Caco-2 (cell line): ENCODE data around the gene BDH1. TPM values are rescaled to one million over a fixed set of nuclear protein-coding genes. Genes with fewer than 3 reads are reported as not detected.

ENCODE experiments used
- BruUV-seq: library from RNA; stranded (reverse); fragments of 400-500 nt; replicated peaks from 2 replicates; lab custom pipeline; 2021; lab: Mats Ljungman, UMichigan
- CTCF ChIA-PET: fragments of 300-600 bp; sonication (Branson Sonifier 250); formaldehyde crosslinking; loops from one replicate; lab custom pipeline; 2022; ENCODE audit warnings: antibody characterized with exemption; lab: Charles Lee
- POLR2A ChIA-PET: fragments of 300-600 bp; sonication (Branson Sonifier 250); formaldehyde crosslinking; loops from one replicate; lab custom pipeline; 2022; ENCODE audit warnings: antibody characterized with exemption; lab: Charles Lee
- DNase-seq, 2 experiments: peaks; one replicate each; pipeline versions ENCODE4 v3.0.0 to v3.0.0-alpha.2; 2020 to 2022
- H3K27me3 ChIP-seq: replicated peaks from 2 replicates; pipeline ENCODE4 v1.6.0; 2011; ENCODE audit warnings: low read length; ENCODE audit not compliant: control insufficient read depth, insufficient read depth
- H3K36me3 ChIP-seq: 2 replicates; pipeline ENCODE4 v1.5.1; 2011; ENCODE audit warnings: low read length; ENCODE audit not compliant: control insufficient read depth, insufficient read depth
- H3K4me1 ChIP-seq: fragments of 250-450 bp; sonication (Bioruptor Pico); 2 replicates; pipeline ENCODE4 v1.5.1; 2020; ENCODE audit warnings: mild to moderate bottlenecking
- H3K4me3 ChIP-seq: 2 replicates; pipeline ENCODE4 v1.5.1; 2011; ENCODE audit warnings: low read depth, mild to moderate bottlenecking, control low read depth, low read length
- H3K9me3 ChIP-seq: fragments of 250-450 bp; sonication (Bioruptor Pico); 2 replicates; pipeline ENCODE4 v1.5.1; 2020; ENCODE audit warnings: mild to moderate bottlenecking, moderate library complexity
- H3K27ac Mint-ChIP-seq: one replicate; pipeline ENCODE4 v1.8.0; 2022; ENCODE audit warnings: mixed read lengths; ENCODE audit not compliant: unreplicated experiment
- H3K27me3 Mint-ChIP-seq: one replicate; pipeline ENCODE4 v1.8.0; 2022; ENCODE audit warnings: mixed read lengths; ENCODE audit not compliant: insufficient read depth, unreplicated experiment
- H3K36me3 Mint-ChIP-seq: one replicate; pipeline ENCODE4 v1.8.0; 2022; ENCODE audit warnings: mild to moderate bottlenecking, mixed read lengths; ENCODE audit not compliant: insufficient read depth, unreplicated experiment
- H3K4me1 Mint-ChIP-seq: one replicate; pipeline ENCODE4 v1.8.0; 2022; ENCODE audit warnings: low read depth, mixed read lengths; ENCODE audit not compliant: unreplicated experiment
- H3K4me3 Mint-ChIP-seq: one replicate; pipeline ENCODE4 v1.8.0; 2022; ENCODE audit warnings: mild to moderate bottlenecking, moderate library complexity, mixed read lengths; ENCODE audit not compliant: unreplicated experiment
- H3K9me3 Mint-ChIP-seq: one replicate; pipeline ENCODE4 v1.8.0; 2022; ENCODE audit warnings: mixed read lengths; ENCODE audit not compliant: unreplicated experiment
- intact Hi-C: fragments of 100-400 bp; cut with micrococcal nuclease; formaldehyde crosslinking; loops from one replicate; pipeline ENCODE4 v1.10.0; 2022; ENCODE audit not compliant: unreplicated experiment
- total RNA-seq: library from RNA; stranded (reverse); gene quantifications from 2 replicates; pipeline ENCODE4 v1.2.3, GENCODE V29; 2022
- TF ChIP-seq, protein P1 (sequence below), 2 experiments: fragments of 200-600 bp in 1 of 2; IDR thresholded peaks; 1 replicate in 1 of 2; 2 replicates in 1 of 2; pipeline versions ENCODE4 v1.5.1 to v1.8.0; 2011 to 2022; ENCODE audit warnings: antibody characterized with exemption in 1 of 2, control low read depth in 1 of 2, inconsistent platforms in 1 of 2, low read depth in 1 of 2, low read length in 1 of 2, mild to moderate bottlenecking in 1 of 2, moderate library complexity in 1 of 2; ENCODE audit not compliant: insufficient read depth in 1 of 2, severe bottlenecking in 1 of 2, unreplicated experiment in 1 of 2

Gene BDH1
- total RNA-seq, 1 experiment from 2014 or later: 41.8 TPM

- Mint-ChIP-seq H3K36me3 (peaks cover 4% of the 10 kb centered on the region), H3K27me3 (no peaks in the 10 kb centered on the region), H3K4me1 (peaks cover 39% of the 10 kb centered on the region), H3K9me3 (peaks cover 25% of the 10 kb centered on the region), H3K27ac (no peak overlapping the region), H3K4me3 (no peak overlapping the region)
- CTCF ChIA-PET: no interaction called here
- Histone ChIP-seq H3K27me3 (no peaks in the 10 kb centered on the region), H3K4me1 (peaks cover 19% of the 10 kb centered on the region), H3K9me3 (no peaks in the 10 kb centered on the region), H3K36me3 (no peaks in the 10 kb centered on the region), H3K4me3 (no peak overlapping the region)
- POLR2A ChIA-PET: no interaction called here
- no peak for DNase-seq
- intact Hi-C loops: no loop called here
- no TSS peak for BruUV-seq
- TF ChIP-seq, protein P1, sequence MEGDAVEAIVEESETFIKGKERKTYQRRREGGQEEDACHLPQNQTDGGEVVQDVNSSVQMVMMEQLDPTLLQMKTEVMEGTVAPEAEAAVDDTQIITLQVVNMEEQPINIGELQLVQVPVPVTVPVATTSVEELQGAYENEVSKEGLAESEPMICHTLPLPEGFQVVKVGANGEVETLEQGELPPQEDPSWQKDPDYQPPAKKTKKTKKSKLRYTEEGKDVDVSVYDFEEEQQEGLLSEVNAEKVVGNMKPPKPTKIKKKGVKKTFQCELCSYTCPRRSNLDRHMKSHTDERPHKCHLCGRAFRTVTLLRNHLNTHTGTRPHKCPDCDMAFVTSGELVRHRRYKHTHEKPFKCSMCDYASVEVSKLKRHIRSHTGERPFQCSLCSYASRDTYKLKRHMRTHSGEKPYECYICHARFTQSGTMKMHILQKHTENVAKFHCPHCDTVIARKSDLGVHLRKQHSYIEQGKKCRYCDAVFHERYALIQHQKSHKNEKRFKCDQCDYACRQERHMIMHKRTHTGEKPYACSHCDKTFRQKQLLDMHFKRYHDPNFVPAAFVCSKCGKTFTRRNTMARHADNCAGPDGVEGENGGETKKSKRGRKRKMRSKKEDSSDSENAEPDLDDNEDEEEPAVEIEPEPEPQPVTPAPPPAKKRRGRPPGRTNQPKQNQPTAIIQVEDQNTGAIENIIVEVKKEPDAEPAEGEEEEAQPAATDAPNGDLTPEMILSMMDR (IDR thresholded peaks at IDR 0.05; ENCODE audit: insufficient read depth in 1 of 2, low read depth in 1 of 2, low read length in 1 of 2, severe bottlenecking in 1 of 2, unreplicated experiment in 1 of 2): no peak
Measured at GRCh38 chr3:197475514-197475913, 80.3 kb downstream of the BDH1 start.

- H3K4me3 ChIP-seq: no peak overlapping the region
- no peaks in the 10 kb centered on the region for H3K9me3 ChIP-seq
- H3K36me3 Mint-ChIP-seq: peaks cover 4% of the 10 kb centered on the region
- ChIA-PET POLR2A (no interaction called here), CTCF (no interaction called here)
- BruUV-seq: no TSS peak
- no peak overlapping the region for H3K4me3 Mint-ChIP-seq
- H3K27me3 Mint-ChIP-seq: no peaks in the 10 kb centered on the region
- H3K27ac Mint-ChIP-seq: peak overlapping the region; percentile 36
- peaks cover 48% of the 10 kb centered on the region for H3K4me1 Mint-ChIP-seq
- peaks cover 35% of the 10 kb centered on the region for H3K4me1 ChIP-seq
- TF ChIP-seq, protein P1 (IDR thresholded peaks at IDR 0.05; ENCODE audit: insufficient read depth in 1 of 2, low read depth in 1 of 2, low read length in 1 of 2, severe bottlenecking in 1 of 2, unreplicated experiment in 1 of 2): no peak
- no peak for DNase-seq
- intact Hi-C loops: no loop called here
- no peaks in the 10 kb centered on the region for H3K27me3 ChIP-seq
- H3K36me3 ChIP-seq: no peaks in the 10 kb centered on the region
- H3K9me3 Mint-ChIP-seq: peaks cover 11% of the 10 kb centered on the region
Measured at GRCh38 chr3:197472151-197472550, 83.6 kb downstream of the BDH1 start.

- Mint-ChIP-seq H3K36me3 (peaks cover under 1% of the 10 kb centered on the region), H3K4me3 (no peak overlapping the region), H3K27ac (peak overlapping the region; percentile 36), H3K27me3 (no peaks in the 10 kb centered on the region), H3K9me3 (peaks cover 11% of the 10 kb centered on the region), H3K4me1 (peaks cover 49% of the 10 kb centered on the region)
- intact Hi-C loops: no loop called here
- Histone ChIP-seq H3K9me3 (no peaks in the 10 kb centered on the region), H3K36me3 (no peaks in the 10 kb centered on the region), H3K4me1 (peaks cover 43% of the 10 kb centered on the region), H3K4me3 (no peak overlapping the region), H3K27me3 (no peaks in the 10 kb centered on the region)
- no TSS peak for BruUV-seq
- ChIA-PET POLR2A (no interaction called here), CTCF (no interaction called here)
- peak in 1 of 2 experiments; percentile 24 for DNase-seq
- TF ChIP-seq, protein P1 (IDR thresholded peaks at IDR 0.05; ENCODE audit: insufficient read depth in 1 of 2, low read depth in 1 of 2, low read length in 1 of 2, severe bottlenecking in 1 of 2, unreplicated experiment in 1 of 2): no peak
Measured at GRCh38 chr3:197471221-197472010, 84.4 kb downstream of the BDH1 start.
